ENCODE data around the gene RNF182. TPM values are rescaled to one million over a fixed set of nuclear protein-coding genes. Genes with fewer than 3 reads are reported as not detected.
"Not testable (repeated sequence)": the region's sequence is repeated elsewhere in the genome, so short reads cannot be mapped to it uniquely, and the experiment has no call there.

The RNF182 gene
- polyA plus RNA-seq, 3 donors = 0.11 to 0.20 (median 0.16) TPM

DNA sequence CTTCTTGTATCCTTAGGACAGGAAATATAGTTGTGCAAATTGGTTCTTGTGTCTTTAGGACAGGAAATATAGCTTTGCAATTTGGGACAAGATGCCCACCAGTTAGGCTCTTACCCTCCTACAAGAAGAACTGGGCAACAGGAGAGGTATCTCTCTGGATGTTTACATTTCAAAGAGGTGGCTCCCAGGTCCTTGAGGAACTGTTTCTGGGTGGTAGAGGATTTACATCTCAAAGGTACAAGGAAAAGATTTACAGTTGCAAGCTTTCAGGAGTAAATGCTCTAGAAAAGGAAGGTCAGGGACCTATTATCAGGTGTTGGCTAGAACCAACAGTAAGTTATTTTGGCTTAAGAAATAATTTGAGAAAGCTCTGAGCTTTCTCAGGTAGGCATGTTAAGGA, 19.2 kb downstream of the RNF182 start:
- H3K27ac ChIP-seq (ENCODE audit: low read depth, low read length) = no peak overlapping the region

DNA sequence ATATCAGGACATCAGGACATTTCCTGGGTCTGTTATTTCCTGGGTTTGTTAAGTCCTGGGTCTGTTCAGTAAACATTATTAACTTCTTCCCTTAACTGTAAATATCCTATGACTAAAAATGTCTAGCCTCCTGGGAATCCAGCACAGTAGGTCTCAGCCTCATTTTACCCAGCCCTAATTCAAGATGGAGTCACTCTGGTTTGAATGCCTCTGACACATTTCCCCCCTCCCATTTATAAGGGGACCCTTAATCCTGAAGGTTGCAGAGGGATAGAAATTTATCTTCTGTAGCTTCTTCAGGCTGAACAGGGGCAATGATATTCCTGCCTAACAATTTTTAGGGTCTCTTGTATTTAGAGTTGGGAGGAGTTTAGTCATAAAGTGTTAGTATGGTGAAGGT, 21.8 kb downstream of the RNF182 start:
- H3K27ac ChIP-seq (ENCODE audit: low read depth, low read length) = no peak overlapping the region

GRCh38 chr6:13947611-13948178, 22.9 kb downstream of the RNF182 start:
- H3K27ac ChIP-seq (ENCODE audit: low read depth, low read length) = no peak overlapping the region

- 78 to 94% (median 89%) methylated on average over 7 of the region's 7 CpGs for WGBS, 3 donors
- H3K27ac ChIP-seq (ENCODE audit: low read depth, low read length) = no peak overlapping the region
Measured at GRCh38 chr6:13952101-13952500, 27.3 kb downstream of the RNF182 start.

DNA sequence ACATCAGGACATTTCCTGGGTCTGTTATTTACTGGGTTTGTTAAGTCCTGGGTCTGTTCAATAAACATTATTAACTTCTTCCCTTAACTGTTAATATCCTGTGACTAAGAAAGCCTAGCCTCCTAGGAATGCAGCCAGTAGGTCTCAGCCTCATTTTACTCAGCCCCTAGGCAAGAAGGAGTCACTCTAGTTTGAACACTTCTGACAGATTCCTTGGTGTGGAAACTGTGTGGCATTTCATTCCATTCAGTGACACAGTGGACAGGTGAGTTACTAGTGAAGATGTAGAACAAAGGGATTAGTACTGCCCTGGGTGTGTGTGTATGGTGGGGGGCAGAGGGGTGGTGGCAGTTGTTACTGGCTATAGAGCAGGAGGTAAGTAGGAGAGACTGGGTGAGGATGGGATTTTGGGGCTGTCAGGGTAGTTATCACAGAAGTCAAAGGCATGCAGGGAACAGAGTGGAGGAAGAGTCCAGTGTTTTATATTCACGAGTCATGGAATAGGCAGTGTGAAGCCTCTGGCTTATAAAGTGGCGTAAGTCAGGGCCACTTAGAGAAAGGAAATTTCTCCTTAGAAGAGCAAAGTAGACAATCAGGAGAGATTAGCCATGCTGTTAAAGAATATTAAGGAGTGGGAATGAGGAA, 28.4 kb downstream of the RNF182 start:
- WGBS, 3 donors = 88 to 95% (median 95%) methylated on average over 2 of the region's 2 CpGs
- H3K27ac ChIP-seq (ENCODE audit: low read depth, low read length) = no peak overlapping the region

GRCh38 chr6:13965582-13966127, 40.9 kb downstream of the RNF182 start:
- H3K27ac ChIP-seq (ENCODE audit: low read depth, low read length) = no peak overlapping the region
- 73 to 81% (median 80%) methylated on average over 4 of the region's 4 CpGs for WGBS, 3 donors

- H3K27ac ChIP-seq (ENCODE audit: low read depth, low read length) = no peak overlapping the region
- WGBS, 3 donors = 81 to 88% (median 87%) methylated on average over 3 of the region's 3 CpGs
Measured at GRCh38 chr6:13971303-13971702, 46.6 kb downstream of the RNF182 start.

- WGBS, 3 donors = 71 to 87% (median 83%) methylated on average over 3 of the region's 3 CpGs
- H3K27ac ChIP-seq (ENCODE audit: low read depth, low read length) = not testable (repeated sequence)
Measured at GRCh38 chr6:13972602-13973001, 47.9 kb downstream of the RNF182 start.

DNA sequence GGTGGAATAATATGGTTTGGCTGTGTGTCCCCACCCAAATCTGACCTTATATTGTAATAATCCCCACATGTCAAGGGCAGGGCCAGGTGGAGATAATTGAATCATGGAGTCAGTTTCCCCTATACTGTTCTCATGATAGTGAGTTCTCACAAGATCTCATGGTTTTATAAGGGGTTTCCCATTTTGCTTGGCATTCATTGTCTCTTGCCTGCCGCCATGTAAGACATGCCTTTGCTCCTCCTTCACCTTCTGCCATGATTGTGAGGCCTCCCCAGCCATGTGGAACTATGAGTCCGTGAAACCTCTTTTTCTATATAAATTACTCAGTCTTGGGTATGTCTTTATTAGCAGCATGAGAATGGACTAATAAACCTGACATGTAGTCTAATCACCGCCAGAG, 48.7 kb downstream of the RNF182 start:
- 83 to 100% (median 92%) methylated on average over 3 of the region's 3 CpGs for WGBS, 3 donors
- not testable (repeated sequence) for H3K27ac ChIP-seq (ENCODE audit: low read depth, low read length)

DNA sequence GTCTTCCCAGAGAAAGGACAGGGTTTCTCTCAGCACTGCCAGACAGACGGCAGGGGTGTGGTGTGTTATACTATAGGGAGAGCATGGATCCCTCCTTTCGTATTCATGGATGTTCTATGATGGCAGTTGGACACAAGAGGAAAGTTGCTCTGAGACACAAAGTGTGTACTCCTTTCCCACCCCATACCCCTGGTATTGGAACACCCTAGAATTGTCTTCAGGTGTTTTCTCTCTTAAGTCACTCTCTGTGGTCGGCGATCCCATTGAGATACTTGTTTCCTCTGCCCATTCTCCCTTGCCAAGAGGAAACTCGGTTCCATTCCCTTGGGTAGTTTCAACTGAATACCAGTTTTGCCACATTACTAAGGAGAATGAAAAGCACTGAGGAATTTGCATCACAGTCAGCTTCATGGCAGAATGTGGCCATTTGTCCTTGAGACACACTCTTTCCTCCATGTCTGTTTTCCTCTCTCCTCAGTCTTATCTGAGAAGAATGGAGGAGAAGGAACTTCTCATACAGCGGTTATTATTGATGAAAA, 53.4 kb downstream of the RNF182 start:
- H3K27ac ChIP-seq (ENCODE audit: low read depth, low read length) = no peak overlapping the region
- WGBS, 3 donors = 66 to 94% (median 88%) methylated on average over 6 of the region's 6 CpGs

GRCh38 chr6:13978787-13979186, 54.0 kb downstream of the RNF182 start:
- WGBS, 3 donors = 72 to 81% (median 79%) methylated on average over 2 of the region's 2 CpGs
- no peak overlapping the region for H3K27ac ChIP-seq (ENCODE audit: low read depth, low read length)

DNA sequence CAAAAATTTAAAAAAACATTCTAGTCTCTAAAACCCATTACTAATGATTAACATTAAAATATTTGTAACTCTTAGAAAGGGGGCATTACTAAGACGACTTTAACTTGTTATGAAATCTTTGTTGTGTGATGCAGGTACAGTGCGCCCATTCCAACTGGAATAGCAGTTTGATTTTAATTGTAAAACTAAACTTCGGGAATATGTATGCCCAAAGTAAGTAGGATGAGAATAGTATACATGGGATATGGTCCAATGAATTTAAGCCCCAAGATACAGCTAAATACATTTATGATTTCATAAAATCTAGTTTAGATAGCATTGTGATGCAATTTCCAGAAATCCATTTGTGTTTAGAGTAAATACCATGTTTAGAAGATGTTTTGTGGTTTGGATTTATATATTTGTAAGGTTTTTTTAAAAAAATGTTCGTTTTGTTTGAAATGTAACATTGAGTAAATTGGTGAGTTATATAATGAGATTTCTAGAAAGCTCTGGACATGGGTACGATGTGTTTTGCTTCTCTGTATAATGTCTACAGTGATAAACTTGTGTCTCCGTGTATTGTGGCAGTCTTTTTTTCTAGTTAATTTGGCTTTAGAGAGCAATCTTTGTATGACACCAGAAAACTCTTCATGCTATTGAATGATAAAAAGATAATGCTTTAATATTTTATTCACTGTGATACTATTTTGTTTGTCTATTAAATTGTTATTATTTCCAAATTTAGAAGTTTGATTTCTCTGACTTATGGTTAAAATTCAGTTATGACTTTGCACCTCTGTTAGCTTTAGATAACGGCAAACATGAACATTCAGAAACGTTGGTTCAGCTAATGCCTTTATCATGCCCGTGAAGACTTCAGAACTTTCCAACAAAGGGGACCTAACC, 54.8 kb downstream of the RNF182 start:
- WGBS, 3 donors = 77 to 89% (median 88%) methylated on average over 9 of the region's 9 CpGs

GRCh38 chr6:13980534-13980933, 55.8 kb downstream of the RNF182 start:
- no peak overlapping the region for H3K27ac ChIP-seq (ENCODE audit: low read depth, low read length)
- WGBS, 3 donors = 71 to 85% (median 80%) methylated on average over 4 of the region's 4 CpGs

More for the DNA sequence above, 54.8 kb downstream of the RNF182 start:
- H3K27ac ChIP-seq (ENCODE audit: low read depth, low read length) = no peak overlapping the region

DNA sequence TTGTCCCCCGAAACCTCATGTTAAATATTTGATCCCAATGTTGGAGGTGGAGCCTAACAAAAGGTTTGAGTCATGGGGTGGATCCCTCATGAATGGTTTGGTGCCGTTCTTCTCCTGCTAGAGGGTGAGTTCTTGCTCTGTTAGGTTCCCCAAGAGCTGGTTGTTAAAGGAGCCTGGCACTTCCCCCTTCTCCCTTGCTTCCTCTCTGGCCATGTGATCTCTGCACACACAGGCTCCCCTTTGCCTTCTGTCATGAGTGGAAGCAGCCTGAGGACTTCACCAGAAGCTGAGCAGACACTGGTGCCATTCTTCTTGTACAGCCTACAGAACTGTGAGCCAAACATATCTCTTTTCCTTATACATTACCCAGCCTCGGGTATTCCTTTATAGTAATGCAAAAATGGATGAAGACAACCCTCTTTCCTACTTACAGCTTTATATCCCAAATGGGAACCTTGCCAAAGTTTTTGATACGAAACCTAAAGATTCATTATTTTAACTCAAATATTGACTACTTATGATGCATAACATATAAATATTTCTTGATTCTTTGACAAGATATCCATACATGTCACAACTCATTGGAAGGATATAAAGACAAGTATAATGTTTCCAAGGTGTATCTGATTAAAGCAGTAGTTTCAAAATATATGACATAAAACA, 61.0 kb downstream of the RNF182 start:
- H3K27ac ChIP-seq (ENCODE audit: low read depth, low read length) = no peak overlapping the region
- WGBS, 3 donors = 72 to 76% (median 74%) methylated on average over 4 of the region's 4 CpGs

DNA sequence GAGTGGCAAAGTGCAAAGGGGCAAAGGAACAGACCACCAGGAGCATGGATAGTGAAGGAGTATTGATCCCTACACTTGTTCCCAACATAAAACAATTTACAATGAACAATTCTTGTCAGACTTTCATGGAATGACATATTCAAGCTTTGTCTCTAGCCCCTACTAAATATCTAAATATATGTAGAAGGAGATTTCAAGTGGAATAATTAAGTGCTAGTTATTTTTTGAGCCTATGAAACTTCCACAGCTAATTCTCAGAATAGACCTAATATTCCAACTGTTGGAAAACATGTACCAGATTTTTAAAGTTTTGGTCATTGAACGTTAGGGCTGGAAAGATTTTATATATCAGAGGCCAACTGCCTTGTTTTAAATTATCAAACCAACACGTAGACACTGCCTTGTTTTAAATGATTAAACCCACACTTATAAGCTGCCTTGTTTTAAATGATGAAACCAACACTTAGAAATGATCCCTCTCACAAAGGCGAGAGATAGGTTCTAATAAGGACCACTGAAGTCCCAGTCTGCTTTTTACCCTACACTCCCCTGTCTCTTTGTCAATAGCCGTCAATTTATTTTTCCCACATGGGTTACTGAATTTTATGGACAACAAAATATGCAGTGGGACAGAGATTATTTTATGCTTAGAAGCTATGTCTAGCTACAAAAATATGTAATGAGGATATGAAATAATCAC, 62.1 kb downstream of the RNF182 start:
- 78 to 93% (median 90%) methylated on average over 4 of the region's 4 CpGs for WGBS, 3 donors
- no peak overlapping the region for H3K27ac ChIP-seq (ENCODE audit: low read depth, low read length)

- H3K27ac ChIP-seq (ENCODE audit: low read depth, low read length) = no peak overlapping the region
- 81 to 94% (median 92%) methylated on average over 11 of the region's 11 CpGs for WGBS, 3 donors
Measured at GRCh38 chr6:13987400-13987865, 62.7 kb downstream of the RNF182 start.

DNA sequence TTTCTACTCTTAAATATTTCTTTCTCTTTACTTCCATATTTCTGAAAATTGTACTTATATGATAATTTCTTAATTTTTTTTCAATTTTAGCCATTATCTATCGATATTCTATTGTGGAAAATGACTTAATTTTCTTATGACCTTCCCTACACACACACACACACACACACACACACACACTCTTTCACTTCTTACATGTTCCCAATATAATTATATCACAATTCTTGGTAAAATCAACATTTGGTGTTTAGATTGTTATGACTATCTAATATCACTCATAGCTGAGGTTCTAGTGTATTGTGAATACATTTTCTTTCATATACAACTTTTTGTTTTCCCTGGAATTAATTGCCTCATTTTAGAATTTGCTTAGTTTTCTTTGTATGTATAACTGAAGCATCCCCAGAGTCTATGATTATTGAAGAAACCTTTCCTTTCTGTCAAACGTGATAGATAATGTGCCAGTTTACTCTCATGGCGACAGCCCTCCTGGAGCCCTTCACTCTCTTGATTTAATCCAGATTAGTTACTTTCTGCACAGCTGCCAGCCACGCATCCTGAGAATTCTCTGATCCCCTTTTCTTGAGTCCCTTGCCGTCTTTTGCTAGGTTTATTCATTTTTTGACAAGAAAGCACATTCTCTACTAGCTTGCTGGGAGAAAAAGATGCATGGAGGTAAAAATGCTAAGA, 63.4 kb downstream of the RNF182 start:
- WGBS, 3 donors = 68 to 82% (median 78%) methylated on average over 5 of the region's 5 CpGs
- no peak overlapping the region for H3K27ac ChIP-seq (ENCODE audit: low read depth, low read length)

Data from adipose tissue (tissue), 3 donors.